HFFc6 (cell line): Measurements from ENCODE around the gene GORASP1. TPM values are rescaled to one million over a fixed set of nuclear protein-coding genes. Genes with fewer than 3 reads are reported as not detected.

ENCODE experiments used
- DNase-seq: peaks from one replicate; pipeline ENCODE4 v3.0.0-alpha.2; 2018
- H3K27ac Mint-ChIP-seq: 2 replicates; pipeline ENCODE4 v1.8.0; 2020; ENCODE audit warnings: mild to moderate bottlenecking, mixed read lengths
- H3K27me3 Mint-ChIP-seq: 2 replicates; pipeline ENCODE4 v1.8.0; 2021; ENCODE audit warnings: mild to moderate bottlenecking, moderate library complexity, mixed read lengths; ENCODE audit not compliant: insufficient read depth
- H3K36me3 Mint-ChIP-seq: 2 replicates; pipeline ENCODE4 v1.8.0; 2021; ENCODE audit warnings: low read depth, mixed read lengths
- H3K4me1 Mint-ChIP-seq: 2 replicates; pipeline ENCODE4 v1.8.0; 2020; ENCODE audit warnings: low read depth, mixed read lengths
- H3K4me3 Mint-ChIP-seq: 2 replicates; pipeline ENCODE4 v1.8.0; 2020; ENCODE audit warnings: mild to moderate bottlenecking, moderate library complexity, mixed read lengths
- H3K9me3 Mint-ChIP-seq: 2 replicates; pipeline ENCODE4 v1.8.0; 2020; ENCODE audit warnings: mild to moderate bottlenecking, mixed read lengths
- total RNA-seq, 6 experiments: library from RNA; stranded (reverse); fragmentation: NEBNext Ultra II Directional; extraction: Animal tissue kit (Norgen Biotek cat#: 25700); gene quantifications; 2 replicates in 1 of 6; 3 replicates in 5 of 6; pipeline ENCODE4 v1.2.3, GENCODE V29; 2021
- TF ChIP-seq, protein P1 (sequence below): fragments of 200-600 bp; sonication (generic); IDR thresholded peaks from 2 replicates; pipeline ENCODE4 v1.5.0; 2021; ENCODE audit warnings: antibody characterized with exemption, mild to moderate bottlenecking

Gene GORASP1
- total RNA-seq, 6 experiments from 2014 or later: 42.7 to 52.1 (median 47.0) TPM

- TF ChIP-seq, protein P1, sequence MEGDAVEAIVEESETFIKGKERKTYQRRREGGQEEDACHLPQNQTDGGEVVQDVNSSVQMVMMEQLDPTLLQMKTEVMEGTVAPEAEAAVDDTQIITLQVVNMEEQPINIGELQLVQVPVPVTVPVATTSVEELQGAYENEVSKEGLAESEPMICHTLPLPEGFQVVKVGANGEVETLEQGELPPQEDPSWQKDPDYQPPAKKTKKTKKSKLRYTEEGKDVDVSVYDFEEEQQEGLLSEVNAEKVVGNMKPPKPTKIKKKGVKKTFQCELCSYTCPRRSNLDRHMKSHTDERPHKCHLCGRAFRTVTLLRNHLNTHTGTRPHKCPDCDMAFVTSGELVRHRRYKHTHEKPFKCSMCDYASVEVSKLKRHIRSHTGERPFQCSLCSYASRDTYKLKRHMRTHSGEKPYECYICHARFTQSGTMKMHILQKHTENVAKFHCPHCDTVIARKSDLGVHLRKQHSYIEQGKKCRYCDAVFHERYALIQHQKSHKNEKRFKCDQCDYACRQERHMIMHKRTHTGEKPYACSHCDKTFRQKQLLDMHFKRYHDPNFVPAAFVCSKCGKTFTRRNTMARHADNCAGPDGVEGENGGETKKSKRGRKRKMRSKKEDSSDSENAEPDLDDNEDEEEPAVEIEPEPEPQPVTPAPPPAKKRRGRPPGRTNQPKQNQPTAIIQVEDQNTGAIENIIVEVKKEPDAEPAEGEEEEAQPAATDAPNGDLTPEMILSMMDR: no peak
- H3K4me1 Mint-ChIP-seq: peaks cover 6% of the 10 kb centered on the region
Measured at GRCh38 chr3:39099738-39100499, 7.5 kb downstream of the GORASP1 start.

GRCh38 chr3:39099242-39099641 lies 8.2 kb downstream of the GORASP1 start:
- H3K27me3 Mint-ChIP-seq: no peaks in the 10 kb centered on the region; the same call in 1 of the 2 replicates
- TF ChIP-seq, protein P1: no peak
- no peaks in the 10 kb centered on the region for H3K9me3 Mint-ChIP-seq
- no peak overlapping the region for H3K27ac Mint-ChIP-seq
- no peak overlapping the region for H3K4me3 Mint-ChIP-seq
- peaks cover 11% of the 10 kb centered on the region; the same call in 1 of the 2 replicates for H3K36me3 Mint-ChIP-seq
- DNase-seq: no peak
- H3K4me1 Mint-ChIP-seq: peaks cover 6% of the 10 kb centered on the region

More at GRCh38 chr3:39099738-39100499, 7.5 kb downstream of the GORASP1 start:
- no peaks in the 10 kb centered on the region for H3K9me3 Mint-ChIP-seq
- no peak overlapping the region for H3K27ac Mint-ChIP-seq
- DNase-seq: no peak
- no peaks in the 10 kb centered on the region; the same call in 1 of the 2 replicates for H3K27me3 Mint-ChIP-seq
- H3K4me3 Mint-ChIP-seq: no peak overlapping the region
- peaks cover 7% of the 10 kb centered on the region; the same call in 1 of the 2 replicates for H3K36me3 Mint-ChIP-seq

- TF ChIP-seq, protein P1: no peak
- Mint-ChIP-seq H3K4me3 (no peak overlapping the region), H3K9me3 (no peaks in the 10 kb centered on the region), H3K27ac (no peak overlapping the region), H3K4me1 (peaks cover 6% of the 10 kb centered on the region), H3K36me3 (peaks cover 18% of the 10 kb centered on the region; the same call in 1 of the 2 replicates), H3K27me3 (no peaks in the 10 kb centered on the region; the same call in 1 of the 2 replicates)
- no peak for DNase-seq
Measured at GRCh38 chr3:39098473-39099000, 8.9 kb downstream of the GORASP1 start.

- Mint-ChIP-seq H3K27me3 (no peaks in the 10 kb centered on the region), H3K36me3 (peaks cover 19% of the 10 kb centered on the region; the same call in 1 of the 2 replicates), H3K4me3 (no peak overlapping the region), H3K9me3 (no peaks in the 10 kb centered on the region), H3K27ac (no peak overlapping the region), H3K4me1 (peaks cover 6% of the 10 kb centered on the region)
- DNase-seq: no peak
- TF ChIP-seq, protein P1: no peak
Measured at GRCh38 chr3:39097716-39098472, 9.5 kb downstream of the GORASP1 start.

- Mint-ChIP-seq H3K4me1 (peaks cover 6% of the 10 kb centered on the region), H3K27ac (no peak overlapping the region), H3K9me3 (no peaks in the 10 kb centered on the region), H3K4me3 (no peak overlapping the region), H3K36me3 (peaks cover 19% of the 10 kb centered on the region; the same call in 1 of the 2 replicates), H3K27me3 (no peaks in the 10 kb centered on the region)
- TF ChIP-seq, protein P1: no peak
- DNase-seq: no peak
Measured at GRCh38 chr3:39096775-39097174, 10.7 kb downstream of the GORASP1 start.
